ENCODE measurements around the gene DERA.

DNA sequence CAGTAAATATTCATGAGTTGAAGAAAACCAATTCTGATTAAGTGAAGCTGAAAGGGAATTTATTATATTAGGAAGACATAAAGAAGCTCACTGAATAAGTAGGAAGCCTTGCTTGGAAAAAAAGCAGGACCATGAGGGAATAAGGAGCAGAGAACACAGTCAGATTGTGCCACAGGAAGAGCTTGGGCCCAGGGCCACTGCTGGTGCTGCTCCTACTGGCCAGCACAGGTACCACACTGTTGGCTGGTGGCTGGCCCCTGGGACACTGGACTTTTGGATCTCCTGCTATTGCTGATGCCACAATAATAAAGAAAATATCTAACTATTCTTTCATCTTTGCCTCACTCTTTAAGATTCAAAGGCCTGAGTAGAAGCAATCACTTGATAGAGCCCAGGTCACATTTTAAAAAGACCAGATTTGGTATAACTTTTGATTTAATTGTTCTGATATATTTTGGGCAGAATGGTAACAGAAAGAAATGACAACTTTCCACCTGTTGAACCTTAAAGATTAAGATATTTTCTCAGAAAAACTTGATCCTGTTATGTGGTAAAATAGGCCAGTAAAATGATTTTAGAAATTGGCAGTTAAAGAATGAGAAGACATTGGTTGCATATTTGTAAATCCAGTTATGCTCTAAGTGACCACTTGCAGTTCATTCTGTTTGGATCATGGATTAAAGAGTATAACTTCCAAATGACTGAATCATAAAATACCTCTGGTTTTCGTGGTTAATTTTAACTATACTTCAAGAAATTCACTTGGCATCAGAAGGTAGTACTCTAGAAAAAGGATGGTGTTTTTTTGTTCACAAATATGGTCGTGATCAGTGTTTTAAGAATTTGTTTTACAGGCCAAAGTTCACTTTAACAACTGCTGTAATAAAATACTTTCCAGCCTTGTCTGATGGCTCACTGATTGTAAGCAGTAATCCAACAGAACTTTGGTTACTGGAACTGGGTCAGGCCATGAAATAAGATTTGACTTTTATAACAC lies 68.3 kb downstream of the DERA start:
- TF ChIP-seq POLR2A (IDR thresholded peaks at IDR 0.05), result no peak
- no peak for TF ChIP-seq POLR2AphosphoS5 (IDR thresholded peaks at IDR 0.05)
